SK-N-SH treated with all-trans-retinoic acid at 6 μM for 48 hours (cell line): ENCODE data around the gene IFT52.
"Not testable (repeated sequence)": the region's sequence is repeated elsewhere in the genome, so short reads cannot be mapped to it uniquely, and the experiment has no call there.

Experiments used
- ATAC-seq: fragments of 200-7000 bp; cut with Tn5 transposase; 3 replicates; pipeline ENCODE4 v1.9.1; 2020; ENCODE audit warnings: mild to moderate bottlenecking, moderate library complexity
- ARNTL ChIP-seq: fragments of 450-650 bp; formaldehyde crosslinking; IDR thresholded peaks from 2 replicates; pipeline ENCODE4 v1.5.0; 2020; ENCODE audit warnings: low read depth, mild to moderate bottlenecking, moderate library complexity, borderline replicate concordance
- CSDC2 ChIP-seq: fragments of 250-450 bp; sonication (Bioruptor Pico); IDR thresholded peaks from 2 replicates; pipeline ENCODE4 v1.5.0; 2020; ENCODE audit warnings: mild to moderate bottlenecking, moderate library complexity
- ESRRG ChIP-seq: fragments of 250-450 bp; sonication (Bioruptor Pico); IDR thresholded peaks from 2 replicates; pipeline ENCODE4 v1.6.1; 2021; ENCODE audit warnings: mild to moderate bottlenecking
- GLIS3 ChIP-seq: fragments of 250-450 bp; sonication (Bioruptor Pico); IDR thresholded peaks from 2 replicates; pipeline ENCODE4 v1.5.0; 2020; ENCODE audit warnings: mild to moderate bottlenecking, moderate library complexity
- ISL1 ChIP-seq: fragments of 250-450 bp; sonication (Bioruptor Pico); IDR thresholded peaks from 2 replicates; pipeline ENCODE4 v2.1.2; 2022; ENCODE audit warnings: mild to moderate bottlenecking, moderate library complexity
- OSR1 ChIP-seq: fragments of 250-450 bp; sonication (Bioruptor Pico); IDR thresholded peaks from 2 replicates; pipeline ENCODE4 v1.8.0; 2022; ENCODE audit warnings: moderate library complexity, mild to moderate bottlenecking, inconsistent platforms
- RARB ChIP-seq: fragments of 250-450 bp; sonication (Bioruptor Pico); IDR thresholded peaks from 2 replicates; pipeline ENCODE4 v1.8.0; 2021; ENCODE audit warnings: mild to moderate bottlenecking, moderate library complexity
- TCF4 ChIP-seq: fragments of 250-450 bp; sonication (Bioruptor Pico); IDR thresholded peaks from 2 replicates; pipeline ENCODE4 v1.8.0; 2021; ENCODE audit warnings: mild to moderate bottlenecking, moderate library complexity, borderline replicate concordance
- ZC3H10 ChIP-seq: fragments of 250-450 bp; sonication (Bioruptor Pico); IDR thresholded peaks from 2 replicates; pipeline ENCODE4 v1.5.1; 2021; ENCODE audit warnings: mild to moderate bottlenecking, moderate library complexity
- ZFP3 ChIP-seq: fragments of 250-450 bp; sonication (Bioruptor Pico); IDR thresholded peaks from 2 replicates; pipeline ENCODE4 v1.5.0; 2020; ENCODE audit warnings: mild to moderate bottlenecking, moderate library complexity
- ZNF70 ChIP-seq: fragments of 450-650 bp; formaldehyde crosslinking; IDR thresholded peaks from 2 replicates; pipeline ENCODE4 v1.5.0; 2020; ENCODE audit warnings: mild to moderate bottlenecking, moderate library complexity
- TF ChIP-seq, protein P1 (sequence below): fragments of 250-450 bp; sonication (Bioruptor Pico); IDR thresholded peaks from 2 replicates; pipeline ENCODE4 v1.8.0; 2020; ENCODE audit warnings: mild to moderate bottlenecking, moderate library complexity, borderline replicate concordance
- TF ChIP-seq, protein P2 (sequence below): fragments of 250-450 bp; sonication (Bioruptor Pico); IDR thresholded peaks from 2 replicates; pipeline ENCODE4 v1.5.0; 2020; ENCODE audit warnings: mild to moderate bottlenecking, moderate library complexity
- TF ChIP-seq, protein P3 (sequence below): fragments of 250-450 bp; sonication (Bioruptor Pico); IDR thresholded peaks from 2 replicates; pipeline ENCODE4 v1.5.1; 2021; ENCODE audit warnings: mild to moderate bottlenecking, moderate library complexity
- TF ChIP-seq, protein P4 (sequence below): fragments of 250-450 bp; sonication (Bioruptor Pico); IDR thresholded peaks from 2 replicates; pipeline ENCODE4 v1.8.0; 2021; ENCODE audit warnings: low read depth, mild to moderate bottlenecking, moderate library complexity, borderline replicate concordance
- TF ChIP-seq, protein P5 (sequence below): fragments of 250-450 bp; sonication (Bioruptor Pico); IDR thresholded peaks from 2 replicates; pipeline ENCODE4 v1.5.1; 2020; ENCODE audit warnings: low read depth, mild to moderate bottlenecking, moderate library complexity

Gene IFT52

DNA sequence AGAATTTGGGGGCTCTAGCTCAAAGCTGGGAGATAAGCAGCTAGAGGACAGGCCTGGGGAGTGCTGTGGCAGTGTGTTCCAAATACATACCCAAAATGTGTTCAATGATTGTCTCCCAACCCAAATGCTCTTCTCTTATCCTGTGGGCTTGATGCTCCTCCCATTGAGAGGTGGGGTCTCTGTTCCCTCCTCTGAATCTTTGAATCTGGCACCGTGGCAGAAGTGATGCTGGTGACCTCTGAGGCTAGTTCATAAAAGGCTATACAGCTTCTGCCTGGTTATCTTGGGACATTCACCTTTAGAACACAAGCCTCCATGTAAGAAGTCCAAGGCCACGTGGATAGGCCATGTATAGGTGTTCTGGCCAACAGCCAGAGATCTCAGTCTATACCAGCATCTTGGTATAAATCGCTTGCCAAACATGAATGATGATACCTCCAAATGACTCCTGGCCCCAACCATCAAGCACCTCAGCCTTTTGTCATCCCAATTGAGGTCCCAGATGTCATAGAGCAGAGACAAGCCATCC lies 60.3 kb downstream of the IFT52 start:
- ATAC-seq, result no peak
- TF ChIP-seq OSR1 (CRISPR knock-in tag) (no peak), ZFP3 (CRISPR knock-in tag) (no peak), ZNF70 (CRISPR knock-in tag) (no peak), TCF4 (no peak), ZC3H10 (CRISPR knock-in tag) (no peak)
- TF ChIP-seq, protein P1, sequence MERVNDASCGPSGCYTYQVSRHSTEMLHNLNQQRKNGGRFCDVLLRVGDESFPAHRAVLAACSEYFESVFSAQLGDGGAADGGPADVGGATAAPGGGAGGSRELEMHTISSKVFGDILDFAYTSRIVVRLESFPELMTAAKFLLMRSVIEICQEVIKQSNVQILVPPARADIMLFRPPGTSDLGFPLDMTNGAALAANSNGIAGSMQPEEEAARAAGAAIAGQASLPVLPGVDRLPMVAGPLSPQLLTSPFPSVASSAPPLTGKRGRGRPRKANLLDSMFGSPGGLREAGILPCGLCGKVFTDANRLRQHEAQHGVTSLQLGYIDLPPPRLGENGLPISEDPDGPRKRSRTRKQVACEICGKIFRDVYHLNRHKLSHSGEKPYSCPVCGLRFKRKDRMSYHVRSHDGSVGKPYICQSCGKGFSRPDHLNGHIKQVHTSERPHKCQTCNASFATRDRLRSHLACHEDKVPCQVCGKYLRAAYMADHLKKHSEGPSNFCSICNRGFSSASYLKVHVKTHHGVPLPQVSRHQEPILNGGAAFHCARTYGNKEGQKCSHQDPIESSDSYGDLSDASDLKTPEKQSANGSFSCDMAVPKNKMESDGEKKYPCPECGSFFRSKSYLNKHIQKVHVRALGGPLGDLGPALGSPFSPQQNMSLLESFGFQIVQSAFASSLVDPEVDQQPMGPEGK (CRISPR knock-in tag), result no peak
- TF ChIP-seq, all 23 proteins: peak for 0

DNA sequence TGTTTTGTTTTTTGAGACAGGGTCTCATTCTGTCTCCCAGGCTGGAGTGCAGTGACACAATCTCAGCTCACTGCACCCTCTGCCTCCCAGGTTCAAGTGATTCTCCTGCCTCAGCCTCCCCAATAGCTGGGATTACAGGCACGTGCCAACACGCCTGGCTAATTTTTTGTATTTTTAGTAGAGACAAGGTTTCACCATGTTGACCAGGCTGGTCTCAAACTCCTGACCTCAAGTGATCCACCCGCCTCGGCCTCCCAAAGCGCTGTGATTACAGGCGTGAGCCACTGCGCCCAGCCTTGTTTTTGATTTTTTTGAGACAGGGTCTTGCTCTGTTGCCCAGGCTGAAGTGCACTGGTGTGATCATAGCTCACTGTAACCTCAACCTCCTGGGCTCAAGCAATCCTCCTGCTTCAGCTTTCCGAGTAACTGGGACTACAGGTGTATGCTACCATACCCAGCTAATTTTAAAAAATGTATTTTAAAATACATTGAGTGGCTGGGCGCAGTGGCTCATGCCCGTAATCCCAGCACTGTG lies 61.0 kb downstream of the IFT52 start:
- not testable (repeated sequence) for ATAC-seq

DNA sequence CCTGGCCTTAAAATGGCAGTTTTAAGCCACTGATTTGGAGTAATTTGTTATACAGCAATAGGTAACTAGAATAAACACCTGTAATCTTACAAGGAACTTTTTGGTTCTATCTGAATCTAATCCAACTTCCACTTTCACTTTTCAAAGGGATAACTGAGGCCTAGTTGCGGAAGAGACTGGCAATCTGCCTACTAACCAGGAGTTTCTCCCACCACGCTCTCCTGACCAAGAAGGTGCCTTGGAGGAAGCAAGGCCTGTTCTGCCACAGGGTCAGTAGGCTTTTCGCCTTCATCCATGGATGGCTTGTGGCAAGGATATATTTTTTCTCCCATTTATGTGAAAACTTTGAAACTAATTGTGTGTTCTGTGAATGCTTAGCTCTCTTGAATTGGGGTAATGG lies 63.2 kb downstream of the IFT52 start:
- ATAC-seq, result no peak
- TF ChIP-seq ESRRG (CRISPR knock-in tag) (no peak), TCF4 (no peak), RARB (CRISPR knock-in tag) (no peak), ISL1 (CRISPR knock-in tag) (no peak), ZFP3 (CRISPR knock-in tag) (no peak), GLIS3 (CRISPR knock-in tag) (no peak), OSR1 (CRISPR knock-in tag) (no peak), ARNTL (no peak), CSDC2 (CRISPR knock-in tag) (no peak), ZNF70 (CRISPR knock-in tag) (no peak)
- TF ChIP-seq, protein P2, sequence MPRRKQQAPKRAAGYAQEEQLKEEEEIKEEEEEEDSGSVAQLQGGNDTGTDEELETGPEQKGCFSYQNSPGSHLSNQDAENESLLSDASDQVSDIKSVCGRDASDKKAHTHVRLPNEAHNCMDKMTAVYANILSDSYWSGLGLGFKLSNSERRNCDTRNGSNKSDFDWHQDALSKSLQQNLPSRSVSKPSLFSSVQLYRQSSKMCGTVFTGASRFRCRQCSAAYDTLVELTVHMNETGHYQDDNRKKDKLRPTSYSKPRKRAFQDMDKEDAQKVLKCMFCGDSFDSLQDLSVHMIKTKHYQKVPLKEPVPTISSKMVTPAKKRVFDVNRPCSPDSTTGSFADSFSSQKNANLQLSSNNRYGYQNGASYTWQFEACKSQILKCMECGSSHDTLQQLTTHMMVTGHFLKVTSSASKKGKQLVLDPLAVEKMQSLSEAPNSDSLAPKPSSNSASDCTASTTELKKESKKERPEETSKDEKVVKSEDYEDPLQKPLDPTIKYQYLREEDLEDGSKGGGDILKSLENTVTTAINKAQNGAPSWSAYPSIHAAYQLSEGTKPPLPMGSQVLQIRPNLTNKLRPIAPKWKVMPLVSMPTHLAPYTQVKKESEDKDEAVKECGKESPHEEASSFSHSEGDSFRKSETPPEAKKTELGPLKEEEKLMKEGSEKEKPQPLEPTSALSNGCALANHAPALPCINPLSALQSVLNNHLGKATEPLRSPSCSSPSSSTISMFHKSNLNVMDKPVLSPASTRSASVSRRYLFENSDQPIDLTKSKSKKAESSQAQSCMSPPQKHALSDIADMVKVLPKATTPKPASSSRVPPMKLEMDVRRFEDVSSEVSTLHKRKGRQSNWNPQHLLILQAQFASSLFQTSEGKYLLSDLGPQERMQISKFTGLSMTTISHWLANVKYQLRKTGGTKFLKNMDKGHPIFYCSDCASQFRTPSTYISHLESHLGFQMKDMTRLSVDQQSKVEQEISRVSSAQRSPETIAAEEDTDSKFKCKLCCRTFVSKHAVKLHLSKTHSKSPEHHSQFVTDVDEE (CRISPR knock-in tag), result no peak
- TF ChIP-seq, protein P1 (CRISPR knock-in tag), result no peak
- TF ChIP-seq, protein P3, sequence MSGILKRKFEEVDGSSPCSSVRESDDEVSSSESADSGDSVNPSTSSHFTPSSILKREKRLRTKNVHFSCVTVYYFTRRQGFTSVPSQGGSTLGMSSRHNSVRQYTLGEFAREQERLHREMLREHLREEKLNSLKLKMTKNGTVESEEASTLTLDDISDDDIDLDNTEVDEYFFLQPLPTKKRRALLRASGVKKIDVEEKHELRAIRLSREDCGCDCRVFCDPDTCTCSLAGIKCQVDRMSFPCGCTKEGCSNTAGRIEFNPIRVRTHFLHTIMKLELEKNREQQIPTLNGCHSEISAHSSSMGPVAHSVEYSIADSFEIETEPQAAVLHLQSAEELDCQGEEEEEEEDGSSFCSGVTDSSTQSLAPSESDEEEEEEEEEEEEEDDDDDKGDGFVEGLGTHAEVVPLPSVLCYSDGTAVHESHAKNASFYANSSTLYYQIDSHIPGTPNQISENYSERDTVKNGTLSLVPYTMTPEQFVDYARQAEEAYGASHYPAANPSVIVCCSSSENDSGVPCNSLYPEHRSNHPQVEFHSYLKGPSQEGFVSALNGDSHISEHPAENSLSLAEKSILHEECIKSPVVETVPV (CRISPR knock-in tag), result no peak
- TF ChIP-seq, protein P4, sequence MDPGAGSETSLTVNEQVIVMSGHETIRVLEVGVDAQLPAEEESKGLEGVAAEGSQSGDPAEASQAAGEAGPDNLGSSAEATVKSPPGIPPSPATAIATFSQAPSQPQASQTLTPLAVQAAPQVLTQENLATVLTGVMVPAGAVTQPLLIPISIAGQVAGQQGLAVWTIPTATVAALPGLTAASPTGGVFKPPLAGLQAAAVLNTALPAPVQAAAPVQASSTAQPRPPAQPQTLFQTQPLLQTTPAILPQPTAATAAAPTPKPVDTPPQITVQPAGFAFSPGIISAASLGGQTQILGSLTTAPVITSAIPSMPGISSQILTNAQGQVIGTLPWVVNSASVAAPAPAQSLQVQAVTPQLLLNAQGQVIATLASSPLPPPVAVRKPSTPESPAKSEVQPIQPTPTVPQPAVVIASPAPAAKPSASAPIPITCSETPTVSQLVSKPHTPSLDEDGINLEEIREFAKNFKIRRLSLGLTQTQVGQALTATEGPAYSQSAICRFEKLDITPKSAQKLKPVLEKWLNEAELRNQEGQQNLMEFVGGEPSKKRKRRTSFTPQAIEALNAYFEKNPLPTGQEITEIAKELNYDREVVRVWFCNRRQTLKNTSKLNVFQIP (CRISPR knock-in tag), result no peak
- TF ChIP-seq, protein P5, sequence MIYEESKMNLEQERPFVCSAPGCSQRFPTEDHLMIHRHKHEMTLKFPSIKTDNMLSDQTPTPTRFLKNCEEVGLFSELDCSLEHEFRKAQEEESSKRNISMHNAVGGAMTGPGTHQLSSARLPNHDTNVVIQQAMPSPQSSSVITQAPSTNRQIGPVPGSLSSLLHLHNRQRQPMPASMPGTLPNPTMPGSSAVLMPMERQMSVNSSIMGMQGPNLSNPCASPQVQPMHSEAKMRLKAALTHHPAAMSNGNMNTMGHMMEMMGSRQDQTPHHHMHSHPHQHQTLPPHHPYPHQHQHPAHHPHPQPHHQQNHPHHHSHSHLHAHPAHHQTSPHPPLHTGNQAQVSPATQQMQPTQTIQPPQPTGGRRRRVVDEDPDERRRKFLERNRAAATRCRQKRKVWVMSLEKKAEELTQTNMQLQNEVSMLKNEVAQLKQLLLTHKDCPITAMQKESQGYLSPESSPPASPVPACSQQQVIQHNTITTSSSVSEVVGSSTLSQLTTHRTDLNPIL (CRISPR knock-in tag), result no peak

DNA sequence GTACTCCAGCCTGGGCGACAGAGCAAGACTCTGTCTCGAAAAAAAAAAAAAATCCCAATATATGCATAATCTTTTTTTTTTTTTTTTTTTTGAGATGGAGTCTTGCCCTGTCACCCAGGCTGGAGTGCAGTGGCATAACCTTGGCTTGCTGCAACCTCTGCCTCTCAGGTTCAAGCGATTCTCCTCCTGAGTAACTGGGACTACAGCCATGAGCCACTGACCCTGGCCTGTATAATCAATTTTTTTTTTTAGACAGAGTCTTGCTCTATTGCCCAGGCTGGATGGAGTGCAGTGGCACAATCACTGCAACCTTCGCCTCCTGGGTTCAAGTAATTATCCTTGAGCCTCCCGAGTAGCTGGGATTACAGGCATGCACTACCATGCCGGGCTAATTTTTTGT lies 64.4 kb downstream of the IFT52 start:
- not testable (repeated sequence) for ATAC-seq
